A673 (cell line): ENCODE results near the gene CLEC1A. TPM values are rescaled to one million over a fixed set of nuclear protein-coding genes. Genes with fewer than 3 reads are reported as not detected.

ENCODE experiments used
- BruUV-seq: library from RNA; stranded (reverse); fragments of 400-500 nt; replicated peaks from 2 replicates; lab custom pipeline; 2021; lab: Mats Ljungman, UMichigan
- CTCF ChIA-PET: fragments of 300-600 bp; sonication (Branson Sonifier 250); formaldehyde crosslinking; loops from one replicate; lab custom pipeline; 2022; ENCODE audit warnings: antibody characterized with exemption; lab: Charles Lee
- POLR2A ChIA-PET: fragments of 300-600 bp; sonication (Branson Sonifier 250); formaldehyde crosslinking; loops from one replicate; lab custom pipeline; 2022; ENCODE audit warnings: antibody characterized with exemption; ENCODE audit not compliant: low non-redundant PET; lab: Charles Lee
- DNase-seq: peaks from one replicate; pipeline ENCODE4 v3.0.0-alpha.2; 2015; ENCODE audit warnings: low spot score
- H3K27ac ChIP-seq: fragments of 200-600 bp; sonication (generic); 2 replicates; pipeline ENCODE4 v1.5.1; 2016; ENCODE audit warnings: mixed run types, low read depth, mild to moderate bottlenecking, mixed read lengths, antibody characterized with exemption, low read length; ENCODE audit not compliant: poor library complexity, severe bottlenecking
- H3K27me3 ChIP-seq: fragments of 200-600 bp; sonication (generic); replicated peaks from 2 replicates; pipeline ENCODE4 v1.6.1; 2017; ENCODE audit warnings: mixed run types, low read depth, mild to moderate bottlenecking, mixed read lengths, antibody characterized with exemption, low read length; ENCODE audit not compliant: insufficient read depth, poor library complexity
- H3K36me3 ChIP-seq: fragments of 200-600 bp; sonication (generic); 2 replicates; pipeline ENCODE4 v1.6.1; 2016; ENCODE audit warnings: mixed run types, mild to moderate bottlenecking, mixed read lengths, antibody characterized with exemption, low read length; ENCODE audit not compliant: insufficient read depth, poor library complexity, severe bottlenecking
- H3K4me1 ChIP-seq: fragments of 200-600 bp; sonication (generic); 2 replicates; pipeline ENCODE4 v1.6.1; 2017; ENCODE audit warnings: mixed run types, mild to moderate bottlenecking, mixed read lengths, antibody characterized with exemption, low read length; ENCODE audit not compliant: insufficient read depth, poor library complexity, severe bottlenecking
- H3K4me3 ChIP-seq: fragments of 200-600 bp; sonication (generic); 2 replicates; pipeline ENCODE4 v1.5.1; 2016; ENCODE audit warnings: low read depth, mixed run types, mild to moderate bottlenecking, mixed read lengths, low read length; ENCODE audit not compliant: poor library complexity, severe bottlenecking
- H3K9me3 ChIP-seq: fragments of 200-600 bp; sonication (generic); 2 replicates; pipeline ENCODE4 v1.6.1; 2016; ENCODE audit warnings: mixed run types, low read depth, mild to moderate bottlenecking, mixed read lengths, antibody characterized with exemption, low read length; ENCODE audit not compliant: poor library complexity, severe bottlenecking
- CTCF ChIP-seq: fragments of 300-800, 200-600 bp; sonication (generic); conservative IDR thresholded peaks from 2 replicates; pipeline ENCODE4 v1.5.1; 2017; ENCODE audit warnings: low read depth, mild to moderate bottlenecking, antibody characterized with exemption, low read length, moderate library complexity, mixed read lengths
- EZH2 ChIP-seq: fragments of 200-600 bp; sonication (generic); IDR thresholded peaks from 2 replicates; pipeline ENCODE4 v1.6.1; 2017; ENCODE audit warnings: borderline replicate concordance, low read depth, mild to moderate bottlenecking, mixed read lengths, antibody characterized with exemption, low read length; ENCODE audit not compliant: poor library complexity, severe bottlenecking
- intact Hi-C: fragments of 100-400 bp; cut with micrococcal nuclease; formaldehyde crosslinking; loops from one replicate; pipeline ENCODE4 v1.10.0; 2022; ENCODE audit not compliant: unreplicated experiment
- total RNA-seq: library from RNA; stranded (reverse); gene quantifications from 2 replicates; pipeline ENCODE4 v1.2.3, GENCODE V29; 2021

Gene CLEC1A
- total RNA-seq, 1 experiment from 2014 or later, result not detected

DNA sequence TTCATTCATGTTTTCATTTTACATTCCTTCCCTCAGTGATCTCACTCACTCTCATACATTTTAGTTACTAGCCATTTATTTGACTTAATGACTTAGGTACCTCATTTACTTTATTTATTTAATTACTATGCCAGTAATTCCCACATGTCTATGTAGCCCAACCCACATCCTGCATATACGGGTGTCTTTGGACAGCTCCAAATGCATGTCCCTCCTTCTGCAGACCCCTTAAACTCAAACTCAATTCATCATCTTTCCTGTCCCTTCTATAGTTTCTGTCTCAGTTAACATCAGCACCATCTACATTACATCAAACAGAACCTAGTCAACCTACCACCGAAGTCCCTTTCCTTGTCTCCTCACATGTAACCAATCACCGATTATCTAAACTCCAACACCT lies 2.8 kb downstream of the CLEC1A start:
- intact Hi-C loops, result no loop called here
- Histone ChIP-seq H3K9me3 (no peaks in the 10 kb centered on the region), H3K27me3 (no peaks in the 10 kb centered on the region), H3K36me3 (no peaks in the 10 kb centered on the region), H3K4me3 (no peak overlapping the region), H3K27ac (no peak overlapping the region), H3K4me1 (no peaks in the 10 kb centered on the region)
- ChIA-PET CTCF (no interaction called here), POLR2A (no interaction called here)
- DNase-seq, result no peak
- no peak for TF ChIP-seq EZH2
- no peak for TF ChIP-seq CTCF
- BruUV-seq, result no TSS peak

- Histone ChIP-seq H3K9me3 (no peaks in the 10 kb centered on the region), H3K4me3 (no peak overlapping the region), H3K4me1 (no peaks in the 10 kb centered on the region), H3K36me3 (no peaks in the 10 kb centered on the region), H3K27ac (no peak overlapping the region), H3K27me3 (no peaks in the 10 kb centered on the region)
- DNase-seq, result no peak
- ChIA-PET POLR2A (no interaction called here), CTCF (no interaction called here)
- BruUV-seq, result no TSS peak
- intact Hi-C loops, result no loop called here
- no peak for TF ChIP-seq CTCF
- TF ChIP-seq EZH2, result no peak
These were observed 4.0 kb downstream of the CLEC1A start for GRCh38 chr12:10094646-10095395.

- no peak for TF ChIP-seq CTCF
- TF ChIP-seq EZH2, result no peak
- CTCF ChIA-PET, result no interaction called here
- Histone ChIP-seq H3K27me3 (no peaks in the 10 kb centered on the region), H3K4me1 (no peaks in the 10 kb centered on the region), H3K27ac (no peak overlapping the region), H3K36me3 (no peaks in the 10 kb centered on the region), H3K9me3 (no peaks in the 10 kb centered on the region), H3K4me3 (no peak overlapping the region)
- no peak for DNase-seq
- intact Hi-C loops, result no loop called here
- POLR2A ChIA-PET, result interaction anchor here (0.6 kb wide), 1 partner anchor 222 kb away, joined by 4 read pairs; no protein-coding TSS in a partner anchor
- no TSS peak for BruUV-seq
These were observed 9.6 kb downstream of the CLEC1A start for GRCh38 chr12:10088955-10089900.
